Keratinocyte (primary cell): ENCODE results near the gene C4B. TPM values are rescaled to one million over a fixed set of nuclear protein-coding genes. Genes with fewer than 3 reads are reported as not detected.
"Not testable (repeated sequence)": the region's sequence is repeated elsewhere in the genome, so short reads cannot be mapped to it uniquely, and the experiment has no call there.

Source experiments
- DNase-seq: peaks from one replicate; pipeline ENCODE4 v3.0.0-alpha.2; 2011; ENCODE audit warnings: low read depth, missing footprints, low spot score
- FAIRE-seq: peaks from 2 replicates; lab custom pipeline; 2011; peaks lifted over from hg19 to GRCh38; lab: Jason Lieb, UNC
- H2AFZ ChIP-seq: 2 replicates; pipeline ENCODE4 v1.6.0; 2012; ENCODE audit warnings: low read length, control low read depth, inconsistent platforms; ENCODE audit not compliant: control insufficient read depth
- H3K27ac ChIP-seq: 2 replicates; pipeline ENCODE4 v1.5.1; 2011; ENCODE audit warnings: low read length; ENCODE audit not compliant: control insufficient read depth, insufficient read depth
- H3K27me3 ChIP-seq: 3 replicates; pipeline ENCODE4 v1.6.0; 2011; ENCODE audit warnings: low read length; ENCODE audit not compliant: control insufficient read depth, insufficient read depth; ENCODE audit errors: extremely low read depth
- H3K36me3 ChIP-seq, 2 experiments: 2 replicates in 1 of 2; 3 replicates in 1 of 2; pipeline ENCODE4 v1.5.1; 2011; ENCODE audit warnings: low read length in 2 of 2, mild to moderate bottlenecking in 1 of 2; ENCODE audit not compliant: control insufficient read depth in 2 of 2, insufficient read depth in 2 of 2; ENCODE audit errors: extremely low read depth in 1 of 2
- H3K4me1 ChIP-seq: 3 replicates; pipeline ENCODE4 v1.5.1; 2011; ENCODE audit warnings: low read length; ENCODE audit not compliant: control insufficient read depth, insufficient read depth; ENCODE audit errors: extremely low read depth
- H3K4me2 ChIP-seq: 3 replicates; pipeline ENCODE4 v1.6.0; 2011; ENCODE audit warnings: low read depth, low read length; ENCODE audit not compliant: control insufficient read depth, insufficient read depth; ENCODE audit errors: extremely low read depth
- H3K4me3 ChIP-seq, 3 experiments: fragments of 200-600 bp in 1 of 3; sonication (generic) in 1 of 3; 2 replicates in 2 of 3; 3 replicates in 1 of 3; pipeline ENCODE4 v1.5.1; 2011 to 2016; ENCODE audit warnings: low read length in 3 of 3, mild to moderate bottlenecking in 3 of 3, control low read depth in 2 of 3, inconsistent platforms in 1 of 3, low read depth in 1 of 3, mixed read lengths in 1 of 3, mixed run types in 1 of 3, moderate library complexity in 1 of 3; ENCODE audit not compliant: control insufficient read depth in 2 of 3, insufficient read depth in 2 of 3; ENCODE audit errors: extremely low read depth in 1 of 3
- H3K79me2 ChIP-seq: 2 replicates; pipeline ENCODE4 v1.6.0; 2012; ENCODE audit warnings: low read length; ENCODE audit not compliant: control insufficient read depth, insufficient read depth
- H3K9ac ChIP-seq: 3 replicates; pipeline ENCODE4 v1.6.0; 2011; ENCODE audit warnings: low read length; ENCODE audit not compliant: control insufficient read depth, insufficient read depth; ENCODE audit errors: extremely low read depth
- H3K9me1 ChIP-seq: 3 replicates; pipeline ENCODE4 v1.6.0; 2011; ENCODE audit warnings: low read length; ENCODE audit not compliant: control insufficient read depth, insufficient read depth; ENCODE audit errors: extremely low read depth
- H3K9me3 ChIP-seq: 2 replicates; pipeline ENCODE4 v1.5.1; 2012; ENCODE audit warnings: low read depth, low read length; ENCODE audit not compliant: control insufficient read depth
- H4K20me1 ChIP-seq: 3 replicates; pipeline ENCODE4 v1.6.0; 2011; ENCODE audit warnings: low read length; ENCODE audit not compliant: control insufficient read depth, insufficient read depth; ENCODE audit errors: extremely low read depth
- EZH2 ChIP-seq: IDR thresholded peaks from one replicate; pipeline ENCODE4 v1.6.1; 2012; ENCODE audit warnings: inconsistent platforms, mild to moderate bottlenecking, low read length, moderate library complexity
- dilution Hi-C: fragments of 300-500 bp; cut with MboI; formaldehyde crosslinking; loops from one replicate; pipeline ENCODE4 v1.7.0; 2020; ENCODE audit warnings: low sequenced_read_pairs; ENCODE audit not compliant: extremely low pct_ligation_motif_present
- polyA plus RNA-seq, 5 experiments: library from polyadenylated mRNA; depleted of rRNA in 3 of 5; stranded (reverse) in 3 of 5; stranded (forward) in 1 of 5; unstranded in 1 of 5; fragments of >200 nt; gene quantifications; 1 replicate in 1 of 5; 2 replicates in 3 of 5; 3 replicates in 1 of 5; pipeline versions ENCODE4 v1.2.1 to v1.2.3, GENCODE V29; 2011 to 2012; ENCODE audit warnings: missing spikeins in 2 of 5, low read depth in 1 of 5, low replicate concordance in 1 of 5
- TF ChIP-seq, protein P1 (sequence below), 3 experiments: IDR thresholded peaks in 1 of 3; conservative IDR thresholded peaks in 1 of 3; optimal IDR thresholded peaks in 1 of 3; 2 replicates in 2 of 3; 3 replicates in 1 of 3; pipeline versions ENCODE3 to v1.5.1; 2011; ENCODE audit warnings: low read length in 3 of 3, mild to moderate bottlenecking in 3 of 3, moderate library complexity in 2 of 3, control low read depth in 1 of 3, inconsistent platforms in 1 of 3; ENCODE audit not compliant: insufficient read depth in 2 of 3; ENCODE audit errors: extremely low read depth in 1 of 3

The C4B gene
- polyA plus RNA-seq, 1 donor (not counting 4 experiments of a cell fraction or from before 2014, with no cell fraction given) = 1.8 TPM

DNA sequence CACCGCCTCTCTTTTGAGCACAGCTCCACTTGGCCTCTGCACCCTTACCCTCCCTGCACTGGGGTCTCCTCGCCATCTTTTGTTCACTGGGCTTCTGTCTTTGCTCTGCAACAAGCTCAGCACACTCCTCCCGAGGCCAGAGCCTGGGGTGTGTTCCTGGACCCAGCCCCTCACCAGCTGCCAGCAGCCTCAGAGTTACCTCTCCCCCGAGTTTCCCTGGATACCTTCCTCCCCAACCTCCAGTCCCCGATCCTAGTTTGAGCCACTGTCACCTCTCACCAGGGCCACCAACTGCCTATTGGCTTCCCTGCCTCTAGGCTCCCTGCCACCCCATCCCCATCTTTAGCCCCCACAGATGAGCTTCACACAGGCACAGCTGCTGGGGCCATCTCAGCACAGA is 36.0 kb downstream of the C4B start:
- no peaks in the 10 kb centered on the region for H3K9me1 ChIP-seq
- DNase-seq (no peak), FAIRE-seq (no peak)
- no peaks in the 10 kb centered on the region for H3K36me3 ChIP-seq
- no peak overlapping the region for H2AFZ ChIP-seq
- H3K9ac ChIP-seq = no peak overlapping the region
- H3K79me2 ChIP-seq = no peaks in the 10 kb centered on the region
- TF ChIP-seq, protein P1, sequence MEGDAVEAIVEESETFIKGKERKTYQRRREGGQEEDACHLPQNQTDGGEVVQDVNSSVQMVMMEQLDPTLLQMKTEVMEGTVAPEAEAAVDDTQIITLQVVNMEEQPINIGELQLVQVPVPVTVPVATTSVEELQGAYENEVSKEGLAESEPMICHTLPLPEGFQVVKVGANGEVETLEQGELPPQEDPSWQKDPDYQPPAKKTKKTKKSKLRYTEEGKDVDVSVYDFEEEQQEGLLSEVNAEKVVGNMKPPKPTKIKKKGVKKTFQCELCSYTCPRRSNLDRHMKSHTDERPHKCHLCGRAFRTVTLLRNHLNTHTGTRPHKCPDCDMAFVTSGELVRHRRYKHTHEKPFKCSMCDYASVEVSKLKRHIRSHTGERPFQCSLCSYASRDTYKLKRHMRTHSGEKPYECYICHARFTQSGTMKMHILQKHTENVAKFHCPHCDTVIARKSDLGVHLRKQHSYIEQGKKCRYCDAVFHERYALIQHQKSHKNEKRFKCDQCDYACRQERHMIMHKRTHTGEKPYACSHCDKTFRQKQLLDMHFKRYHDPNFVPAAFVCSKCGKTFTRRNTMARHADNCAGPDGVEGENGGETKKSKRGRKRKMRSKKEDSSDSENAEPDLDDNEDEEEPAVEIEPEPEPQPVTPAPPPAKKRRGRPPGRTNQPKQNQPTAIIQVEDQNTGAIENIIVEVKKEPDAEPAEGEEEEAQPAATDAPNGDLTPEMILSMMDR (optimal IDR thresholded peaks at IDR 0.05 in 1 of 3, IDR thresholded peaks at IDR 0.05 in 1 of 3, conservative IDR thresholded peaks at IDR 0.05 in 1 of 3; ENCODE audit: extremely low read depth in 1 of 3, insufficient read depth in 2 of 3, low read length in 3 of 3) = no peak
- TF ChIP-seq EZH2 = no peak
- H3K9me3 ChIP-seq = no peaks in the 10 kb centered on the region
- no peak overlapping the region for H3K4me3 ChIP-seq
- H3K27ac ChIP-seq = no peak overlapping the region
- peaks cover 8% of the 10 kb centered on the region for H3K27me3 ChIP-seq
- dilution Hi-C loops = no loop called here
- H4K20me1 ChIP-seq = no peaks in the 10 kb centered on the region
- no peak overlapping the region for H3K4me2 ChIP-seq
- H3K4me1 ChIP-seq = peaks cover 7% of the 10 kb centered on the region

DNA sequence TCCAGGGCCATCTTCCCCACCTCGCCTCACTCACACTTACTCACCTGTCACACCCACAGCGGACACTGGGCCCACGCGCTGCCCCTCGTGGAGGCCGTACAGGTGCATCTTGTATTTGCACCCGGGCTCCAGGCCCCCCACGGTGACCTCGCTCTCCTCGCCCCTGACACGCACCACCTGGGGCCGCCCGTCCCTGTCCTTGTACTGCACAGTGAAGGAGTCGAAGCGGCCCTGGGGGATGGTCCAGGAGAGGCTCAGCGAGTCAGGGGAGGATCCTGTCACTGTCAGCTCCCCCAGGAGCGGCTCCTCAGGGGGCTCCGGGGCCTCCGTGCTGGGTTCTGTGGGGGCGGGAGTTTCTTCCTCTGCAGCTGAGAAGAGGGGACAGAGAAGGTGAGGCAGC is 38.0 kb downstream of the C4B start:
- H3K27me3 ChIP-seq, FAIRE-seq, dilution Hi-C loops: not testable (repeated sequence)

DNA sequence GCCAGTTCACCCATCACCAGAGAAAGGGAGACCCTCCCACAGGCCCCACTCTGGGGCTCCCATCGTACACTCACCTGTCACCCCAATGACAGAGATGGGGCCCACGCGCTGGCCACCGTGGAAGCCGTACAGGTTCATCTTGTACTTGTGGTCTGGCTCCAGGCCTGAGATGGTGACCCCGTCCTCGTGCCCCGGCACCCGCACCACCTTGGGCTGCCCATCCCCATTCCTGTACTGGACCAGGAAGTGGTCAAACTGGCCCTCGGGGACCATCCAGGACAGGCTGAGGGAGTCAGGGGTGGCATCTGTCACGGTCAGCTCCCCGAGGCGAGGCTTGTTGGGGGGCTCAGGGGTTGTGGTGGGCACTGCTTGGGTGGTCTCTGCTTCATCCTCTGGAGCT is 38.7 kb downstream of the C4B start:
- H3K36me3 ChIP-seq, dilution Hi-C loops, H3K4me3 ChIP-seq, FAIRE-seq, DNase-seq, H3K9me1 ChIP-seq, H4K20me1 ChIP-seq, H3K4me2 ChIP-seq, H3K27me3 ChIP-seq, H3K4me1 ChIP-seq, H2AFZ ChIP-seq, H3K9ac ChIP-seq, H3K9me3 ChIP-seq, H3K27ac ChIP-seq, H3K79me2 ChIP-seq: not testable (repeated sequence)

More for the DNA sequence above, 38.0 kb downstream of the C4B start:
- H3K79me2 ChIP-seq, H3K9me3 ChIP-seq, H4K20me1 ChIP-seq, H3K4me2 ChIP-seq, H3K36me3 ChIP-seq, H3K9me1 ChIP-seq, H3K4me1 ChIP-seq, H3K4me3 ChIP-seq, DNase-seq, H2AFZ ChIP-seq, H3K9ac ChIP-seq, H3K27ac ChIP-seq: not testable (repeated sequence)

DNA sequence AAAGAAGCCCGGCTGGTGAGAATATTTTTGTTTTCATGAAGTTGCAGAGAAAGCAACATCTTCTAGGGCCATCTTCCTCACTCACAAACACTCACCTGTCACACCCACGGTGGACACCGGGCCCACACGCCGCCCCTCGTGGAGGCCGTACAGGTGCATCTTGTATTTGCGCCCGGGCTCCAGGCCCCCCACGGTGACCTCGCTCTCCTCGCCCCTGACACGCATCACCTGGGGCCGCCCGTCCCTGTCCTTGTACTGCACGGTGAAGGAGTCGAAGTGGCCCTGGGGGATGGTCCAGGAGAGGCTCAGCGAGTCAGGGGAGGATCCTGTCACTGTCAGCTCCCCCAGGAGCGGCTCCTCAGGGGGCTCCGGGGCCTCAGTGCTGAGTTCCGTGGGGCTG is 41.2 kb downstream of the C4B start:
- dilution Hi-C loops, H3K9ac ChIP-seq, H3K79me2 ChIP-seq, H3K27ac ChIP-seq, H2AFZ ChIP-seq, H4K20me1 ChIP-seq, H3K9me1 ChIP-seq, H3K36me3 ChIP-seq, H3K9me3 ChIP-seq, H3K4me2 ChIP-seq, DNase-seq, H3K4me3 ChIP-seq, H3K27me3 ChIP-seq, FAIRE-seq, H3K4me1 ChIP-seq: not testable (repeated sequence)
